Measurements from ENCODE around the gene CAMK4.

- TF ChIP-seq, protein P1, sequence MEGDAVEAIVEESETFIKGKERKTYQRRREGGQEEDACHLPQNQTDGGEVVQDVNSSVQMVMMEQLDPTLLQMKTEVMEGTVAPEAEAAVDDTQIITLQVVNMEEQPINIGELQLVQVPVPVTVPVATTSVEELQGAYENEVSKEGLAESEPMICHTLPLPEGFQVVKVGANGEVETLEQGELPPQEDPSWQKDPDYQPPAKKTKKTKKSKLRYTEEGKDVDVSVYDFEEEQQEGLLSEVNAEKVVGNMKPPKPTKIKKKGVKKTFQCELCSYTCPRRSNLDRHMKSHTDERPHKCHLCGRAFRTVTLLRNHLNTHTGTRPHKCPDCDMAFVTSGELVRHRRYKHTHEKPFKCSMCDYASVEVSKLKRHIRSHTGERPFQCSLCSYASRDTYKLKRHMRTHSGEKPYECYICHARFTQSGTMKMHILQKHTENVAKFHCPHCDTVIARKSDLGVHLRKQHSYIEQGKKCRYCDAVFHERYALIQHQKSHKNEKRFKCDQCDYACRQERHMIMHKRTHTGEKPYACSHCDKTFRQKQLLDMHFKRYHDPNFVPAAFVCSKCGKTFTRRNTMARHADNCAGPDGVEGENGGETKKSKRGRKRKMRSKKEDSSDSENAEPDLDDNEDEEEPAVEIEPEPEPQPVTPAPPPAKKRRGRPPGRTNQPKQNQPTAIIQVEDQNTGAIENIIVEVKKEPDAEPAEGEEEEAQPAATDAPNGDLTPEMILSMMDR (IDR thresholded peaks at IDR 0.05), result no peak
- no peak for TF ChIP-seq POLR2A (IDR thresholded peaks at IDR 0.05)
- TF ChIP-seq EP300 (IDR thresholded peaks at IDR 0.05), result no peak
Measured at GRCh38 chr5:111214052-111214742, 10.0 kb upstream of the CAMK4 start.
